DND-41 (cell line): ENCODE results near the gene ABCG1.

Experiments
- ATAC-seq: fragments of 200-7000 bp; cut with Tn5 transposase; 3 replicates; pipeline ENCODE4 v1.9.1; 2021; ENCODE audit warnings: low read depth; ENCODE audit not compliant: insufficient read depth
- DNase-seq: peaks from one replicate; pipeline ENCODE4 v3.0.0-alpha.2; 2020
- H2AFZ ChIP-seq: 2 replicates; pipeline ENCODE4 v1.6.0; 2012; ENCODE audit warnings: low read depth, low read length
- H3K27ac ChIP-seq: 2 replicates; pipeline ENCODE4 v1.5.1; 2012; ENCODE audit warnings: low read length, inconsistent platforms
- H3K27me3 ChIP-seq: fragments of 200-600 bp; sonication (generic); 2 replicates; pipeline ENCODE4 v1.6.0; 2012; ENCODE audit warnings: low read length, mild to moderate bottlenecking, inconsistent platforms; ENCODE audit not compliant: insufficient read depth, poor library complexity
- H3K36me3 ChIP-seq: 2 replicates; pipeline ENCODE4 v1.5.1; 2012; ENCODE audit warnings: low read length, inconsistent platforms; ENCODE audit not compliant: insufficient read depth
- H3K4me1 ChIP-seq: 2 replicates; pipeline ENCODE4 v1.5.1; 2012; ENCODE audit warnings: mild to moderate bottlenecking, low read length; ENCODE audit not compliant: insufficient read depth
- H3K4me2 ChIP-seq: 2 replicates; pipeline ENCODE4 v1.6.0; 2012; ENCODE audit warnings: mild to moderate bottlenecking, moderate library complexity, low read length, inconsistent platforms; ENCODE audit not compliant: insufficient read depth
- H3K4me3 ChIP-seq, 2 experiments: fragments of 200-600 bp in 1 of 2; shearing (Covaris generic) in 1 of 2; 2 replicates each; pipeline ENCODE4 v1.5.1; 2012 to 2016; ENCODE audit warnings: inconsistent platforms in 2 of 2, low read length in 2 of 2, mild to moderate bottlenecking in 2 of 2, low read depth in 1 of 2, moderate library complexity in 1 of 2
- H3K79me2 ChIP-seq: 2 replicates; pipeline ENCODE4 v1.6.0; 2012; ENCODE audit warnings: low read length, inconsistent platforms; ENCODE audit not compliant: insufficient read depth
- H3K9ac ChIP-seq: 2 replicates; pipeline ENCODE4 v1.6.0; 2012; ENCODE audit warnings: low read depth, mild to moderate bottlenecking, inconsistent platforms, low read length, moderate library complexity
- H3K9me3 ChIP-seq: 2 replicates; pipeline ENCODE4 v1.5.1; 2012; ENCODE audit warnings: low read length, moderate library complexity, mild to moderate bottlenecking, inconsistent platforms; ENCODE audit not compliant: insufficient read depth, severe bottlenecking
- H4K20me1 ChIP-seq: 2 replicates; pipeline ENCODE4 v1.6.0; 2012; ENCODE audit warnings: low read length; ENCODE audit not compliant: insufficient read depth
- CTCF ChIP-seq: IDR thresholded peaks from 2 replicates; pipeline ENCODE4 v1.5.1; 2012; ENCODE audit warnings: borderline replicate concordance, low read length, moderate library complexity, mild to moderate bottlenecking; ENCODE audit not compliant: poor library complexity, severe bottlenecking; ENCODE audit errors: extremely low read depth
- EZH2 ChIP-seq: IDR thresholded peaks from 3 replicates; pipeline ENCODE4 v1.6.1; 2012; ENCODE audit warnings: borderline replicate concordance, low read depth, mild to moderate bottlenecking, moderate library complexity, low read length, inconsistent platforms; ENCODE audit not compliant: severe bottlenecking

Gene ABCG1

GRCh38 chr21:42257091-42257765 lies 38.3 kb downstream of the ABCG1 start:
- Histone ChIP-seq H3K4me2 (no peak overlapping the region), H2AFZ (no peak overlapping the region), H3K36me3 (no peaks in the 10 kb centered on the region), H4K20me1 (peaks cover 7% of the 10 kb centered on the region; the same call in 1 of the 2 replicates), H3K27ac (no peak overlapping the region), H3K4me1 (peaks cover 3% of the 10 kb centered on the region), H3K27me3 (no peaks in the 10 kb centered on the region), H3K4me3 (no peak overlapping the region), H3K79me2 (peaks cover 20% of the 10 kb centered on the region), H3K9me3 (no peaks in the 10 kb centered on the region), H3K9ac (no peak overlapping the region)
- ATAC-seq (no peak), DNase-seq (no peak)
- TF ChIP-seq CTCF (no peak), EZH2 (no peak)

GRCh38 chr21:42258150-42258884 lies 39.4 kb downstream of the ABCG1 start:
- DNase-seq (peak; percentile 85), ATAC-seq (peak; percentile 97)
- peak overlapping the region; percentile 5; the same call in 1 of the 2 replicates for H3K27ac ChIP-seq
- TF ChIP-seq CTCF (peak; percentile 93), EZH2 (no peak)
- no peaks in the 10 kb centered on the region for H3K27me3 ChIP-seq
- H3K4me2 ChIP-seq = no peak overlapping the region
- peaks cover 20% of the 10 kb centered on the region for H3K79me2 ChIP-seq
- peaks cover 3% of the 10 kb centered on the region for H3K4me1 ChIP-seq
- H3K9ac ChIP-seq = no peak overlapping the region
- no peaks in the 10 kb centered on the region; the same call in 1 of the 2 replicates for H3K36me3 ChIP-seq
- H3K4me3 ChIP-seq = no peak overlapping the region
- no peak overlapping the region for H2AFZ ChIP-seq
- H4K20me1 ChIP-seq = peaks cover 4% of the 10 kb centered on the region
- H3K9me3 ChIP-seq = no peaks in the 10 kb centered on the region

- no peaks in the 10 kb centered on the region for H3K27me3 ChIP-seq
- ATAC-seq (no peak), DNase-seq (no peak)
- no peak overlapping the region for H3K4me2 ChIP-seq
- TF ChIP-seq CTCF = no peak
- TF ChIP-seq EZH2 = no peak
- H4K20me1 ChIP-seq = peaks cover 4% of the 10 kb centered on the region
- no peak overlapping the region for H2AFZ ChIP-seq
- peaks cover 20% of the 10 kb centered on the region for H3K79me2 ChIP-seq
- no peak overlapping the region for H3K9ac ChIP-seq
- no peaks in the 10 kb centered on the region; the same call in 1 of the 2 replicates for H3K36me3 ChIP-seq
- H3K4me3 ChIP-seq = no peak overlapping the region
- peaks cover 3% of the 10 kb centered on the region; the same call in 1 of the 2 replicates for H3K4me1 ChIP-seq
- H3K27ac ChIP-seq = peak overlapping the region; percentile 5; the same call in 1 of the 2 replicates
- no peaks in the 10 kb centered on the region for H3K9me3 ChIP-seq
Measured at GRCh38 chr21:42258885-42259407, 40.0 kb downstream of the ABCG1 start.
